Lung (tissue), 12 donors: ENCODE measurements around the gene AP1S2. TPM values are rescaled to one million over a fixed set of nuclear protein-coding genes. Genes with fewer than 3 reads are reported as not detected.

Source experiments
- ATAC-seq: fragments of 200-7000 bp; cut with Tn5 transposase; one replicate; pipeline ENCODE4 v1.9.1; 2020; ENCODE audit warnings: moderate number of reproducible peaks; ENCODE audit not compliant: insufficient read depth, low FRiP score
- DNase-seq, 3 donors: peaks; one replicate each; pipeline ENCODE4 v3.0.0-alpha.2; 2013 to 2017
- H3K27ac ChIP-seq, 2 donors: one replicate each; pipeline ENCODE4 v1.5.1; 2013; ENCODE audit warnings: mild to moderate bottlenecking in 2 of 2, moderate library complexity in 2 of 2, control low read depth in 1 of 2, inconsistent platforms in 1 of 2, low read depth in 1 of 2, low read length in 1 of 2
- H3K27me3 ChIP-seq, 3 donors: one replicate each; pipeline ENCODE4 v1.5.1; 2013; ENCODE audit warnings: low read length in 2 of 3; ENCODE audit not compliant: control insufficient read depth in 3 of 3, insufficient read depth in 3 of 3
- H3K36me3 ChIP-seq, 4 donors: one replicate each; pipeline ENCODE4 v1.5.1; 2013; ENCODE audit warnings: low read length in 4 of 4, mild to moderate bottlenecking in 1 of 4, moderate library complexity in 1 of 4; ENCODE audit not compliant: control insufficient read depth in 4 of 4, insufficient read depth in 4 of 4
- H3K4me1 ChIP-seq, 5 donors: one replicate each; pipeline ENCODE4 v1.5.1; 2013; ENCODE audit warnings: low read length in 5 of 5, mild to moderate bottlenecking in 2 of 5, moderate library complexity in 1 of 5; ENCODE audit not compliant: control insufficient read depth in 5 of 5, insufficient read depth in 5 of 5
- H3K4me3 ChIP-seq: one replicate; pipeline ENCODE4 v1.5.1; 2013; ENCODE audit warnings: mild to moderate bottlenecking, control low read depth, moderate library complexity
- H3K9ac ChIP-seq, 2 donors: one replicate each; pipeline ENCODE4 v1.5.1; 2013; ENCODE audit warnings: low read length in 2 of 2, control low read depth in 1 of 2; ENCODE audit not compliant: insufficient read depth in 1 of 2
- H3K9me3 ChIP-seq, 4 donors: one replicate each; pipeline ENCODE4 v1.5.1; 2013; ENCODE audit warnings: low read length in 3 of 4, mild to moderate bottlenecking in 1 of 4, moderate library complexity in 1 of 4; ENCODE audit not compliant: control insufficient read depth in 4 of 4, insufficient read depth in 3 of 4
- WGBS, 2 donors: extraction: QIAGEN DNeasy Blood & Tissue Kit; methylation state at CpG; one replicate each; pipeline ENCODE4 v1.1.7; 2013; 5-methylcytosine and 5-hydroxymethylcytosine counted together
- polyA plus RNA-seq, 2 donors: library from polyadenylated mRNA; stranded (reverse); fragments of 200-250 nt; gene quantifications; one replicate each; pipeline ENCODE4 v1.2.1, GENCODE V29; 2013
- total RNA-seq, 2 donors: library from RNA; depleted of rRNA in 1 of 2; stranded (reverse); fragments of >200 nt in 1 of 2; gene quantifications; one replicate each; pipeline ENCODE4 v1.2.1, GENCODE V29; 2014 to 2021
- TF ChIP-seq, protein P1 (sequence below): IDR thresholded peaks from 2 replicates; pipeline ENCODE4 v1.5.1; 2012; ENCODE audit warnings: mild to moderate bottlenecking; ENCODE audit errors: control extremely low read depth, extremely low read depth
- donor health status: control.
- donor health status: control.
- donor health status: Bipolar disorder and iron deficiency.
- donor health status: healthy.
- donor health status: DM: yes; HTN: yes; CAD: no.

AP1S2 gene
- total and polyA plus RNA-seq, 4 donors = 13.5 to 68.9 (median 25.5) TPM

DNA sequence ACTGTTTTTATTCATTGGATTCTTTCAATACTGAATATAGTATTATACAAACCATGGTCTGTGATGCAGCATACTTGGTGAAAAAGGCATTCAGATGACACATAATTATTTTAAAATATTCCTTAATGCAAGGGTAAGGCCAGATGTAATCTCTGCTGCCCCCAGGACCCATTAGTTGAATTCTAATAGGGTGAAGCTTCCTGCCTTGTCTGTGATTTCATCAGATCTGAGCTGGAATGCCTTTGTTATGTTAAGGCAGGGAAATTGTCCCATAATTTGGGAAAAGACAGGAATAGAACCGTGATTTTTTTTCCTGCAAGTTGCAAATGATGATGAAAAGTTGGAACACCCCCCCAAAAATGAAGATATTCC lies 38.2 kb downstream of the AP1S2 start:
- WGBS, 2 donors = 43 to 68% methylated on average over 1 of the region's 1 CpG
- Histone ChIP-seq H3K27ac (no peak overlapping the region), H3K36me3 (peaks cover 0 to 28% (median 14%) of the 10 kb centered on the region in 4 donors)

DNA sequence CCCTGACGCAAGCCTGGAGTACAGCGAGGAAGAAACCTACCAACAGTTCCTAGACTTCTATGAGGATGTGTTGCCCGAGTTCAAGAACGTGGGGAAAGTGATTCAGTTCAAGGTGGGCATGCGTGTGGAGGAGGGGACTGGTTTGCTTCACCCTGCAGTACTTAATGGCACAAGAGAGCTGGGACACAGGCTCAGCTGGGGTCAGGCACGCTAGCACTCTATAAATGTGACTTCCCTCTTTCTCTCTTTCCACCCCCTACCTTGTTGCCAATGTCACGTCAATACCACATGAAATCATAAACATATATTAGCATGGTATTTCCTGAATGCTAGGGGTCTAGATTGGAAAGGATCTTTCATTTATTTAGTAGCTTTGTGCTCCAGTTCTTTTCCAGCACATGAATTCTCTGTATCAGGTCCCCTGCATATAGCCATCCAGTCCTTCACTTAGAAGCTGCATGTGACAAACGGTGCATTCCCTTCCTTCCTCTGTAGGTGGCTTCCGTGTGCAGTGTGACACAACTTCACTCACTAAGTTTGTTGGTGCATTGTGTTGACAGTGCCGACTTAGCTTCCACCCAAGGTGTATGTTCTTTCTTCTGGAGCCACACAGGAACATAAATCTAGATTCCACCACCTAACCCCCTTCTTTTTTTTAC lies 38.7 kb downstream of the AP1S2 start:
- Histone ChIP-seq H3K27me3 (peaks cover 0 to 17% (median 0%) of the 10 kb centered on the region in 3 donors), H3K36me3 (peaks cover 0 to 27% (median 14%) of the 10 kb centered on the region in 4 donors), H3K27ac (no peak overlapping the region), H3K9ac (no peak overlapping the region), H3K9me3 (no peaks in the 10 kb centered on the region), H3K4me1 (peaks cover 0 to 48% (median 0%) of the 10 kb centered on the region in 5 donors), H3K4me3 (no peak overlapping the region)
- peak in 2 of 3 donors; percentile 51 to 62 for DNase-seq
- TF ChIP-seq, protein P1, sequence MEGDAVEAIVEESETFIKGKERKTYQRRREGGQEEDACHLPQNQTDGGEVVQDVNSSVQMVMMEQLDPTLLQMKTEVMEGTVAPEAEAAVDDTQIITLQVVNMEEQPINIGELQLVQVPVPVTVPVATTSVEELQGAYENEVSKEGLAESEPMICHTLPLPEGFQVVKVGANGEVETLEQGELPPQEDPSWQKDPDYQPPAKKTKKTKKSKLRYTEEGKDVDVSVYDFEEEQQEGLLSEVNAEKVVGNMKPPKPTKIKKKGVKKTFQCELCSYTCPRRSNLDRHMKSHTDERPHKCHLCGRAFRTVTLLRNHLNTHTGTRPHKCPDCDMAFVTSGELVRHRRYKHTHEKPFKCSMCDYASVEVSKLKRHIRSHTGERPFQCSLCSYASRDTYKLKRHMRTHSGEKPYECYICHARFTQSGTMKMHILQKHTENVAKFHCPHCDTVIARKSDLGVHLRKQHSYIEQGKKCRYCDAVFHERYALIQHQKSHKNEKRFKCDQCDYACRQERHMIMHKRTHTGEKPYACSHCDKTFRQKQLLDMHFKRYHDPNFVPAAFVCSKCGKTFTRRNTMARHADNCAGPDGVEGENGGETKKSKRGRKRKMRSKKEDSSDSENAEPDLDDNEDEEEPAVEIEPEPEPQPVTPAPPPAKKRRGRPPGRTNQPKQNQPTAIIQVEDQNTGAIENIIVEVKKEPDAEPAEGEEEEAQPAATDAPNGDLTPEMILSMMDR = no peak
- ATAC-seq = no peak
- WGBS, 2 donors = 45 to 74% methylated on average over 9 to 10 of the region's 10 CpGs

More for the DNA sequence above, 38.2 kb downstream of the AP1S2 start:
- no peak overlapping the region for H3K4me3 ChIP-seq
- peaks cover 0 to 48% (median 0%) of the 10 kb centered on the region in 5 donors for H3K4me1 ChIP-seq
- H3K9me3 ChIP-seq = no peaks in the 10 kb centered on the region
- H3K9ac ChIP-seq = no peak overlapping the region
- DNase-seq (peak in 2 of 3 donors; percentile 44 to 53), ATAC-seq (no peak)
- peaks cover 0 to 17% (median 0%) of the 10 kb centered on the region in 3 donors for H3K27me3 ChIP-seq
- TF ChIP-seq, protein P1 = no peak

DNA sequence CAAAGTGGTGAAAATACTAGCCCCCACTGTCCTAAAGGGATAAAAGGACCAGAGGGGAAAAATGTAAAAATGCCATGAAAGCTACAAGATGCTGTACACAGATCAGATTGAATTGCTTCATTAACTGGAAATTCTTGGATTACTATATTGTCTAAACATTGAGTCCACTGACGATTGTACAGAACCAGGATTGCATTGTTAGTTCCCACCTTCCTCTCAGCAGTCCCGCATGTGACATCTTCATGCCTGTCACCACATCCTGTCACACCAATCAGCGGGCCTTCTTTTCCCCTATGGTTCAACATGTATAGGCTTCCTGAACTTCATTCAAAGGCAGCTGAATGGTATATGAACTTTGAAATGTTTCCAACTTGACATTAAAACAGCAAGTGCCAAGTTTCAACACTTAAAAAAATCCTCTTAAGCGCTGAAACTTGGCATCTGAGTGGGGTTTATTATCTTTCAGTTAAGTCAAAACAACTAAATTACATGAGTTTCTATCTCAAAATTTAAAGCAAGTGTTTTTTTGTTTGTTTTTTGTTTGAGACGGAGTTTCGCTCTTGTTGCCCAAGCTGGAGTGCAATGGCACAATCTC lies 39.7 kb downstream of the AP1S2 start:
- no peak overlapping the region for H3K9ac ChIP-seq
- H3K27me3 ChIP-seq = peaks cover 0 to 8% (median 0%) of the 10 kb centered on the region in 3 donors
- DNase-seq (peak in 2 of 3 donors; percentile 76 to 80), ATAC-seq (no peak)
- TF ChIP-seq, protein P1 = no peak
- no peak overlapping the region for H3K4me3 ChIP-seq
- no peak overlapping the region for H3K27ac ChIP-seq
- peaks cover 0 to 48% (median 0%) of the 10 kb centered on the region in 5 donors for H3K4me1 ChIP-seq
- WGBS, 2 donors = 47 to 72% methylated on average over 6 of the region's 6 CpGs
- peaks cover 0 to 20% (median 10%) of the 10 kb centered on the region in 4 donors for H3K36me3 ChIP-seq
- no peaks in the 10 kb centered on the region for H3K9me3 ChIP-seq
